Measurements from ENCODE around the gene SMOC2.
"Not testable (repeated sequence)": the region's sequence is repeated elsewhere in the genome, so short reads cannot be mapped to it uniquely, and the experiment has no call there.

SMOC2 gene

GRCh38 chr6:168524571-168525001 lies 83.6 kb downstream of the SMOC2 start:
- no peak for DNase-seq

- DNase-seq, result no peak
Measured at GRCh38 chr6:168525114-168525513, 84.1 kb downstream of the SMOC2 start.

GRCh38 chr6:168525926-168526630 lies 85.1 kb downstream of the SMOC2 start:
- no peak for DNase-seq

- no peak for DNase-seq
Measured at GRCh38 chr6:168526841-168527281, 85.9 kb downstream of the SMOC2 start.

GRCh38 chr6:168527451-168528210 lies 86.6 kb downstream of the SMOC2 start:
- no peak for DNase-seq

- DNase-seq, result no peak
Measured at GRCh38 chr6:168528474-168529095, 87.6 kb downstream of the SMOC2 start.

- DNase-seq, result no peak
Measured at GRCh38 chr6:168529214-168529613, 88.2 kb downstream of the SMOC2 start.

- no peak for DNase-seq
Measured at GRCh38 chr6:168530653-168531071, 89.7 kb downstream of the SMOC2 start.

GRCh38 chr6:168532070-168532469 lies 91.1 kb downstream of the SMOC2 start:
- DNase-seq, result no peak

- no peak for DNase-seq
Measured at GRCh38 chr6:168533414-168533813, 92.4 kb downstream of the SMOC2 start.

- DNase-seq, result no peak
Measured at GRCh38 chr6:168534265-168534664, 93.3 kb downstream of the SMOC2 start.

GRCh38 chr6:168535711-168536110 lies 94.7 kb downstream of the SMOC2 start:
- no peak for DNase-seq

- DNase-seq, result no peak
Measured at GRCh38 chr6:168536196-168536595, 95.2 kb downstream of the SMOC2 start.

- no peak for DNase-seq
Measured at GRCh38 chr6:168536665-168537539, 95.9 kb downstream of the SMOC2 start.

- no peak for DNase-seq
Measured at GRCh38 chr6:168537540-168537884, 96.5 kb downstream of the SMOC2 start.

- DNase-seq, result not testable (repeated sequence)
Measured at GRCh38 chr6:168538188-168538891, 97.4 kb downstream of the SMOC2 start.

GRCh38 chr6:168538892-168539811 lies 98.2 kb downstream of the SMOC2 start:
- no peak for DNase-seq

GRCh38 chr6:168540713-168541291 lies 99.8 kb downstream of the SMOC2 start:
- no peak for DNase-seq

- DNase-seq, result no peak
Measured at GRCh38 chr6:168541307-168541706, 100.3 kb downstream of the SMOC2 start.

GRCh38 chr6:168542301-168542700 lies 101.3 kb downstream of the SMOC2 start:
- no peak for DNase-seq

- DNase-seq, result no peak
Measured at GRCh38 chr6:168545428-168545827, 104.4 kb downstream of the SMOC2 start.
